Mononuclear cell (primary cell): ENCODE results near the gene CEP128. TPM values are rescaled to one million over a fixed set of nuclear protein-coding genes. Genes with fewer than 3 reads are reported as not detected.

Experiments
- H3K27me3 ChIP-seq: 2 replicates; pipeline ENCODE4 v1.6.0; 2011; ENCODE audit warnings: low read length, control low read depth; ENCODE audit not compliant: insufficient read depth
- H3K4me1 ChIP-seq: 2 replicates; pipeline ENCODE4 v1.5.1; 2011; ENCODE audit warnings: mild to moderate bottlenecking, low read length, control low read depth; ENCODE audit not compliant: insufficient read depth
- H3K4me3 ChIP-seq: 2 replicates; pipeline ENCODE4 v1.5.1; 2011; ENCODE audit warnings: mild to moderate bottlenecking, low read length, moderate library complexity
- H3K9me3 ChIP-seq: 2 replicates; pipeline ENCODE4 v1.5.1; 2011; ENCODE audit warnings: low read depth, mild to moderate bottlenecking, control low read depth, low read length
- total RNA-seq: library from RNA; depleted of rRNA; stranded (reverse); fragments of >200 nt; gene quantifications from one replicate; pipeline ENCODE4 v1.2.3, GENCODE V29; 2012

CEP128 gene
- total RNA-seq, 1 donor: 11.0 TPM

DNA sequence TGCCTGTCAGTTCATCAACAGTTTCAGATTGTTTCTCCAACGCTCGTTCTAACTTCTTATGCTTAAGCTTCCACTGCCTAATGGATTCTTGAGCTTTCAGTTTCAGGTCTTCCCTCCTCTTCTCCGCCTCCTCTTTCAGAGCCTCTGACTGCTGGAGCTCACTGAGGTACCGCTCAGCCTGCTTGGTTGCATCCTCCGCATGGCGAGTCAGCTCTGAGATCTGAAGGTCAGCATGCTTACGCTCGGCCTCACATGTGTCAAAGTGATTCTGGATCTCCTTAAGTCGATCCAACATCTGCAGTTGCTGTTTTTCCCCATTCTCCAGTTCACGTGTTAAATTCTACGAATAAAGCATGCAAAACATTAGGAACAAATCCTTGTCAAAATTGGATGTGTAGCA, 148.8 kb downstream of the CEP128 start:
- no peaks in the 10 kb centered on the region for H3K4me1 ChIP-seq
- no peak overlapping the region for H3K4me3 ChIP-seq
- H3K9me3 ChIP-seq: no peaks in the 10 kb centered on the region
- no peaks in the 10 kb centered on the region for H3K27me3 ChIP-seq

DNA sequence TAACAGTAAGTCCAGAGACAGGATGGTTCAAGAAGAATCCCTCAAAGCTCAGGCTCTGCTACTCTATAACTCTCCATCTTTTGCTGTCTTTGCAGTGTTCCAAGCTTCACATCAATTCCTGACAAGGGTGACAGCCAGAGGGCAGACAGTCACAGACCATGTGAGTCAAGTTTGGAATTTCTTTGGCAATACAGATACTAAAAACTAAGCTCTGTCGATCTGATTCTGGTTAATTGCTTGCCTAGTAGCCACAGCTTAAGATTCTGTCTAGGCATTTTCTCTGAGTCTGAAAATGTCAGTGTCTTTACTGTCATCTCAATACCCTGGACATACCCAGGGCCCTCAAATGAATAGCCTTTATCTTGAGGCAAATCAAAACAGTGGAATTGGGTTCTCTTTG, 153.7 kb downstream of the CEP128 start:
- Histone ChIP-seq H3K27me3 (no peaks in the 10 kb centered on the region), H3K9me3 (no peaks in the 10 kb centered on the region), H3K4me1 (no peaks in the 10 kb centered on the region), H3K4me3 (no peak overlapping the region)

DNA sequence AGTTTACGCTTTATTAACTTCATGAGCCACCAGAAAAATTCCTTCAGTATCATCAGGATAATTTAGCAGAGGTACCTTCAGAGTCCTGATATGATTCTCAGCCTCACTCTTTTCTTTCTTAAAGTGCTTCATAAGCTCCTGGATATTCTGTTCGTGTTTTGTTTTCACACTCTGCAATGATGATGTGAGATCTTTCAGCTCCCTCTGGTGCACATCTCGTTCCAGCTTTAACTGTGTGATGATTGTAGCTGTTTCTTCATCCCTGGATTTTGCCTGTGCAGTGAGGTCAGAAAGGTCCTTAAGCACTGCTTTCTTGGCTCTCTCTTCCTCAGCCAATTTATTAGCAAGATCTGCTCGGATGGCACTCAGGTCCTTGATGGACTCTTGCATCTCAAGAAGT, 156.7 kb downstream of the CEP128 start:
- H3K9me3 ChIP-seq: no peaks in the 10 kb centered on the region
- no peaks in the 10 kb centered on the region for H3K27me3 ChIP-seq
- H3K4me1 ChIP-seq: no peaks in the 10 kb centered on the region
- H3K4me3 ChIP-seq: no peak overlapping the region

DNA sequence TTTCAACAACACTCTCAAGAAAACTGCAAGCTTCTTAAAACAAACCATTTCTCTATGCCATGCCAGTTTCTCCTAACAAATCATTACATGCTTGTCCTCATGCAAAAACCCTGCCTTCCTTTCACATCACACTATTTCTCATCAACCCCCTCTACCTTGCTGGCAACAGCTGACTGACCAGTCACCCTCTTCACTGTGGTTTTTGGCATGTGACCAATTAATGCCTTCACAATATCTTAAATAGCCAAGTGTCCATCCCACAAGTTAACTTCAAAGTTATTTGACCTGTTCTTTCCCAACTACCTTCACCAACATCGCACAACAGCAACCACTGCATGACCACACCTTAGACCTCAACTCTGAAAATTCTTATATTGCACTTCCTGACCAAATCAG, 159.6 kb downstream of the CEP128 start:
- H3K9me3 ChIP-seq: no peaks in the 10 kb centered on the region
- H3K27me3 ChIP-seq: no peaks in the 10 kb centered on the region
- no peak overlapping the region for H3K4me3 ChIP-seq
- H3K4me1 ChIP-seq: no peaks in the 10 kb centered on the region

DNA sequence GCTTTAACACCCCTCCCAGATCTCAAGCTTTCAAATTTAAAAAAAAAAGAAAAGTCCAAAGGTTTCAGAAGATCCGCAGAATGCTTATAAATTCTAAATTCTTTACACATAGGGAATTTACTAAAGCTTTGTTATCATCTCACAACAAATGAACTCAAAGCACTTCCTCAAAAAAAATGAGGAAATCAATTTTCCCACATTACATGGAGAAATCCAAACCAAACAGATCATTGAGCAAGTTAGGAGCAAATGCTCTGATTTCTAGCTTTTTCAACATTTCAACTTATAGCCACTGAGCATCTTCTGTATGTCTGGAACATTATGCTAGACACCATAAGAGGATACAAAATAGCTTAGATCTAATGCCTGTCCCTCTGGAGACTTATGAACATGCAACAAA, 161.0 kb downstream of the CEP128 start:
- no peaks in the 10 kb centered on the region for H3K9me3 ChIP-seq
- no peaks in the 10 kb centered on the region for H3K27me3 ChIP-seq
- no peaks in the 10 kb centered on the region for H3K4me1 ChIP-seq
- no peak overlapping the region for H3K4me3 ChIP-seq

DNA sequence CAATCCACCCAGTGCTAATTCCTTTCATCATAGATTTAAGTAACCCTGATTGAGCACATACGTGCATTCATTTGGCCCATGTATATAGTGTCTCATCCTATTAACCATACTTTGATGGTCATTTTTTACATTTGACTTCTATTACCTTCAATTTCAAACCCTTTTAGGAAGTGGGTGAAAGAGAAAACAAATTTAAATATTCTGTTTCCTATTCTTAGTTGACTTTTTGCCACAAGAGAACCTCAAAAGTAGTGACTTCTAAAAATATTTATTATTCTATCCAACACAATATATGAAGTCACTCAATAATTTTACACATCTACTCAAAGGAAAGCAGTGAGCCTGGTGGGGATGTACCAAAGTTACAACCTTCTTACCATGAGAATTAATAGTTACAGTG, 164.9 kb downstream of the CEP128 start:
- Histone ChIP-seq H3K4me1 (no peaks in the 10 kb centered on the region), H3K4me3 (no peak overlapping the region), H3K27me3 (no peaks in the 10 kb centered on the region), H3K9me3 (no peaks in the 10 kb centered on the region)

DNA sequence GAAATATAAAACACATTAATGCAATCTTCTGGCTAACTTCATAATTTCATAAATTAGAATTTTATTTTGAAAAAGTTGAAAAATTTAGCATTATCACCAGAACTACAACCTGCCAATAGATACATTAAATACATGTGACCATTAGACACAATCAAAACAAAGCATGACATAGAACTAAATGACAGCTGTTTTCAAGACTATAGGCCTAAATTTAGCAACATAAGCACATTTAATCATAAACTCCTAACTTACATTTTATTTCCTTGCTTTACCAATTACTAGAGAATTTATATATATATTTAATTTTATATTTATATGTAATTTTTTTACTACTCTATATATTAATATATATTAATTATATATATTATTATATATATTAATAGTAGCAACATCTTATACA, 165.4 kb downstream of the CEP128 start:
- Histone ChIP-seq H3K9me3 (no peaks in the 10 kb centered on the region), H3K4me1 (no peaks in the 10 kb centered on the region), H3K4me3 (no peak overlapping the region), H3K27me3 (no peaks in the 10 kb centered on the region)

DNA sequence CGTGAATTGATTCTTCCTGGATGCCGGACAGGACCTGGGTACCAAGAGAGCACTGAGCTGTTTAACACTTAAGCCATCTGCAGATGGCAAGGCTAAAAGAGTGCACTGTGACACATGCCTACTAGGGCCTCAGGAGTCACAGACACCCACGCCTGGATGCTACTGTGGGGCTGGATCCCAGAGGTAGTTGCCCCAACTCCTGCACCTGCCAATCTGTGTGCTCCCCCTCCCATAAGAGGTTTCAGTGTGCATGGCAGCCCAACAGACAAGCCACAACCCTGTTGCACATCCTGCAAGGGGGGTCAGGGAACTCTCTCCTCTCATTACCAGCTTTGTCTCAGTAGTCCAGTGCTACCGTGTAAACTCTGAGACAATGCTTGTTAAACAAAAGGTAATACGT, 169.0 kb downstream of the CEP128 start:
- Histone ChIP-seq H3K4me3 (no peak overlapping the region), H3K27me3 (no peaks in the 10 kb centered on the region), H3K4me1 (no peaks in the 10 kb centered on the region), H3K9me3 (no peaks in the 10 kb centered on the region)

DNA sequence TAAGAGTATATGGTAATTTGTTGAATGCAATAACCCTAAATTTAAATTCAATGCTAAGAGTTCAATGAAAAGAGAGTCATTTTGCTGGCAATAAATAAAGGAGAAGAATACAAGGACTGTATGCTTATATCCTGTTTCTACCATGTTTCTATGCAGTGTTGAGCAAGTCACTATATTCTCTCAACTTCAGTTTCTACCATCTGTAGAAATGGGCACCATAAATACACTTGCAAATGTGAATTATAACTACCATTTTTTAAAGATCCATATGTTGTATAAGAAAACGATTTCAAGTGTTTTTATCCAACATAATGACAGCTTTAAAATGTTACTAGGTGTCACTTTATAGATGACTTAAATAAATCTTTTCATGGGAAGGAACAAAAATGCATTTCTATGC, 170.3 kb downstream of the CEP128 start:
- no peaks in the 10 kb centered on the region for H3K27me3 ChIP-seq
- no peaks in the 10 kb centered on the region for H3K9me3 ChIP-seq
- no peaks in the 10 kb centered on the region for H3K4me1 ChIP-seq
- no peak overlapping the region for H3K4me3 ChIP-seq

DNA sequence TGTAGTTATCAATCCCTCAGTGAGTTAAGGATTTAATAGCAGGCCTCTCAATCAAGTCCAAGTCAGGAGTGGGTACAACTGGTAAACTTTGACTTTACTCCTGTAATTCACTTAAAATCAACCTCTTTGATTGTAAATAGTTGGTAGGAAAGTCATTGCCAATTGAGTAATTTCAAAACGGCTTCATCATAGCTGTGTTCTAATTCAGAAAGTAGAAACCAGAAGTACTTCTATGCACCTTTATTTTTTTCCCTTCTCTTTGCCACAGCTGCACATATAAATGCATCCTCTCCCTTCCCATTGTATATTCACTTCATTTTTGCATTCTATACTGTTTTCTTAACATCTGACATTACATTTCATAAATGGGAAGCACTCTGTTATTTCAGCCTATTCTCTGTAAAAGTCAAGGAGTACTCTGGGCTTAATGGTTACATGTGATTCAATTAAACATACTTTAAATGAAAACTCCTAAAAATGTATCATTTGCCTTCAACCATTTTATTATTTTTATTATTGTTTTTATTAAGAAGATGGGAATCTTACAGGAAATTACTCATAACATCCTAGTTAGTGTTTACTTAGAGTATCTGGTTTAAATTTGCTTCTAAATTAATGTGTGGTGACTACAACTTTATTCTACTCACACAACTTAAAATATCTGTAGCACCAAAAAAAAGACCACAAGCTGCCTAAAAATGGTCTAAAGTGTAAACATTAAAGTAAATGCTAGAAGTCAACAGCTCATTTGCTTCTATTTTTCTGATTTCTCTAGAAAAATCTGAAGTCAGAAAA, 171.2 kb downstream of the CEP128 start:
- no peaks in the 10 kb centered on the region for H3K9me3 ChIP-seq
- no peaks in the 10 kb centered on the region for H3K4me1 ChIP-seq
- no peaks in the 10 kb centered on the region for H3K27me3 ChIP-seq
- H3K4me3 ChIP-seq: no peak overlapping the region

DNA sequence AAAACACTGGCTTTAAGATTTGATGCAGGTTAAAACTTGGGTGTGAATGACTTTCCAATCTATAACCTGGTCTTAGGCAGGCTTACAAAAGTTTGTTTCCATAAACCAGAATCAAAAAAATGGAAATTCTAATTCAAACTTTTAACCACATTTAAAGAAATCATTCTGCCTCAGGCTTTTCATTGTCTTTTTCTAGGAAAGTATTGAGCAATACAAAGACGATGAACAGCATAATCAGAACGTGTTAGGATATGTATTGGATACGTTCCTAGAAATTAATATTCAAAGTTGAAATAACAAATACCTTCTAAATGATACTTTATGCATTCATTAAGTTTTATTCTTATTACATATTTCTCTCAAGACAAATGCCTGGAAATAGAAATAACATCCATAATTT, 172.9 kb downstream of the CEP128 start:
- H3K27me3 ChIP-seq: no peaks in the 10 kb centered on the region
- H3K4me3 ChIP-seq: no peak overlapping the region

DNA sequence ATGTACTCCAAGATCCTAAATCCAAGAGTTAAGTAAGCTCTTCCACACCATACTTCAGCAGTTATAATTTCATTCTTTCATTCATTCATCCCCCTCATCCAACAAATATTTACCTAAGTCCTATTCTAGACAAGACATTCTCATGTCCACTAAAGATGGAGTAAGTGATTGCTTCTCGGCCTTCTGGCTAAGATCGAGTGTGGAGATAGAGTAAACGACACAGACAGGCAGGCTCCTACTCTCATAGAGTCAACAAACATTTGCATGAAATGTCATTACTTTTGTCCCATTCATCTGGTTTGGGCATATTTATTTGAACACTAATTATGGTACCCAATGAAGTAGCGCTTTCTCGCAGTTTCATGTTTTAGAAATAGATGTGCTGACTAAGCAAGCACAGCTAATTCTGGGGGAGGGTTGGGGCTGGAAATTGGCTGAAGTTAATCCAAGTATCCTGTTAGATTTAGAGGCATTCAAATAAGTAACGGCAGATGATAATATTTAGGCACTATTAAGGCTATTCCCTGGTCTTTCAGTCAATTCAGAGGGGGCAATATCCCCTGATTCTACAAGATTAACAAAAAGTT, 176.5 kb downstream of the CEP128 start:
- Histone ChIP-seq H3K4me1 (no peaks in the 10 kb centered on the region), H3K9me3 (no peaks in the 10 kb centered on the region), H3K27me3 (no peaks in the 10 kb centered on the region), H3K4me3 (no peak overlapping the region)

More for the DNA sequence above, 172.9 kb downstream of the CEP128 start:
- Histone ChIP-seq H3K4me1 (no peaks in the 10 kb centered on the region), H3K9me3 (no peaks in the 10 kb centered on the region)

DNA sequence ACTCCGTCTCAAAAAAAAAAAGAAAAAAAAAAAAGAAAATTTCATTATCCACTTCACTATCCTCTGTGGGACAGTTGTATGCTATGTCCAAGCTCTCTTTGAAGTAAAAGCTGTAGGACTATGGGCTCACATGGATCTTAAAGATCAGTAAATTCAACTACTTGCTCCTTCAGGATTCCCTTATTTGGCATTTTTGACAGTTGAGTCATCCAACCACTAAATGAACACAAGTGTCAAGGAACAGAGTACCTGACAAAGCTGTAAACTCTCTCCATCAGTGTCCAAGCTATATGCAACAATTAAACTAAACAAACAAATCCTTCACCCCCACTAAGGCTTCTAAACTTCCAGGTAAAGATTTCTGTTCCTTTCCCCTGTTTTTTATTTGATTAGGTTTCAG, 177.0 kb downstream of the CEP128 start:
- Histone ChIP-seq H3K4me1 (no peaks in the 10 kb centered on the region), H3K4me3 (no peak overlapping the region)

DNA sequence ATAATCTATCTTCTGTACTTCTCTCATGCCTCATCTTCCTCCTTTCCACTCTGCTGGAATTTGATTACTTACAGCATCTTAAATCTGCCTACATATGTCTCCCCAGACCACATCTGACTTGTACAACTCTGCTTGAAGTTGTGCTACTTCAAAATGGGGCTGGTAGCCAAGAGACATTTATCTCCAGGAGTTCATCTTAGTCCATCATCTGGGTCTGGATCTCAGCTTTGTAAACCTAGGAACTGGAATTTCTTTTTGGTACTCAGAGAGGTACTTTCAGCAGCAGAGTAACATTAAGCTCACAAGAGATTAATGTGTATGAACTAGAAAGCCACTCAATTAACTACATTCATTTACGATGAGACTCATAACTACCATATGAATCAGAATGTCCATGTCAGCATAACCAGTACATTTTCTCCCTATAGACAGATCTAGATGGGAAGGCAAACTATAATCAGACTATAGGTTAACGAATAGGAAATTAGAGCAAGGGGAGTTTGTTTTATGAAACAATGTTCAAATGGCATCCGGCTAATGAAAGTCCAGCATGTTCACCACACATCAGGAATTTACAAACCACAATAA, 178.8 kb downstream of the CEP128 start:
- Histone ChIP-seq H3K4me1 (no peaks in the 10 kb centered on the region), H3K27me3 (no peaks in the 10 kb centered on the region), H3K4me3 (no peak overlapping the region), H3K9me3 (no peaks in the 10 kb centered on the region)

More for the DNA sequence above, 177.0 kb downstream of the CEP128 start:
- H3K27me3 ChIP-seq: no peaks in the 10 kb centered on the region
- H3K9me3 ChIP-seq: no peaks in the 10 kb centered on the region

DNA sequence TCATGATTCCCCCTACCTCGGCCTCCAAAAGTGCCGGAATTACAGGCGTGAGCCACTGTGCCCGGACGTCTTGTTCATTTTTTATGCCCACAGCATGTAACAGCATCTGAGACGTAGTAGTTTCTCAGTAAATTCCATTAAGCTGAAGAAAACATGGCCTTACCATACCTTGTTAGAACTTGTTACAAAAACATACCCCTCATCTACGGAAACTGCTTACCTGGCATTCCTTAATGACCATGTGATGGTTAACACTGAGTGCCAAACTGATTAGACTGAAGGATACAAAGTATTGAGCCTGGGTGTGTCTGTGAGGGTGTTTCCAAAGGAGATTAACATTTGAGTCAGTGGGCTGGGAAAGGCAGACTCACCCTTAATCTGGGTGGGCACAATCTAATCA, 186.8 kb downstream of the CEP128 start:
- H3K27me3 ChIP-seq: no peaks in the 10 kb centered on the region
- no peaks in the 10 kb centered on the region for H3K4me1 ChIP-seq
- H3K9me3 ChIP-seq: no peaks in the 10 kb centered on the region
- H3K4me3 ChIP-seq: no peak overlapping the region

DNA sequence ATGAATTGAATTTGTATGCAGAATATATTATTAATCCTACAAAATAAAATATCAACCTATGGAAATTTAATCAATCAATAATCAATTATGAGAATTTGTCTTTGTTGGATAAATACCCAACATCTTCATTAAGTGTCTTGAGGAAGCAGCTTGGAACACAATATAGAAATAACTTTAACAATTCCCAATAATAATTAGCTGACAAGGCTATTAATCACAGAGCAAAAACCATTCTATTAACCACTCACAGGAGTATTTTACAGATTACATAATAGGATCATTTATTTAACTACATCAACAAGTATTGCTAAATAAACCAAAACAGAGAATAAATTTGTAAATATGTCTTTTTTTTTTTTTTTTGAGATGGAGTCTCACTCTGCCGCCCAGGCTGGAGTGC, 190.3 kb downstream of the CEP128 start:
- Histone ChIP-seq H3K27me3 (no peaks in the 10 kb centered on the region), H3K4me1 (no peaks in the 10 kb centered on the region), H3K9me3 (no peaks in the 10 kb centered on the region), H3K4me3 (no peak overlapping the region)
